Right lobe of liver (tissue), 4 donors: ENCODE results near the gene ALDH1L1.

Source experiments
- POLR2A ChIP-seq: fragments of 450-650 bp; IDR thresholded peaks from one replicate; pipeline ENCODE4 v1.6.1; 2017; ENCODE audit warnings: antibody characterized with exemption, mild to moderate bottlenecking
- TF ChIP-seq, protein P1 (sequence below), 4 donors: fragments of 200-600 bp in 3 of 4; fragments of 450-650 bp in 1 of 4; IDR thresholded peaks; one replicate each; pipeline versions ENCODE4 v1.5.1 to v1.8.0; 2016 to 2022; ENCODE audit warnings: antibody characterized with exemption in 4 of 4, mild to moderate bottlenecking in 2 of 4
- donor health status: DM: no; HTN: no; CAD: no.
- donor health status: DM: no; HTN: no; CAD: no.
- donor health status: DM: no; HTN: yes; CAD: no.

GRCh38 chr3:126134219-126134975 is 46.0 kb downstream of the ALDH1L1 start:
- TF ChIP-seq, protein P1, sequence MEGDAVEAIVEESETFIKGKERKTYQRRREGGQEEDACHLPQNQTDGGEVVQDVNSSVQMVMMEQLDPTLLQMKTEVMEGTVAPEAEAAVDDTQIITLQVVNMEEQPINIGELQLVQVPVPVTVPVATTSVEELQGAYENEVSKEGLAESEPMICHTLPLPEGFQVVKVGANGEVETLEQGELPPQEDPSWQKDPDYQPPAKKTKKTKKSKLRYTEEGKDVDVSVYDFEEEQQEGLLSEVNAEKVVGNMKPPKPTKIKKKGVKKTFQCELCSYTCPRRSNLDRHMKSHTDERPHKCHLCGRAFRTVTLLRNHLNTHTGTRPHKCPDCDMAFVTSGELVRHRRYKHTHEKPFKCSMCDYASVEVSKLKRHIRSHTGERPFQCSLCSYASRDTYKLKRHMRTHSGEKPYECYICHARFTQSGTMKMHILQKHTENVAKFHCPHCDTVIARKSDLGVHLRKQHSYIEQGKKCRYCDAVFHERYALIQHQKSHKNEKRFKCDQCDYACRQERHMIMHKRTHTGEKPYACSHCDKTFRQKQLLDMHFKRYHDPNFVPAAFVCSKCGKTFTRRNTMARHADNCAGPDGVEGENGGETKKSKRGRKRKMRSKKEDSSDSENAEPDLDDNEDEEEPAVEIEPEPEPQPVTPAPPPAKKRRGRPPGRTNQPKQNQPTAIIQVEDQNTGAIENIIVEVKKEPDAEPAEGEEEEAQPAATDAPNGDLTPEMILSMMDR (IDR thresholded peaks at IDR 0.05) = peak; percentile 57 to 73 (median 64)
- no peak for TF ChIP-seq POLR2A
